ENCODE measurements around the gene IDH1.

DNA sequence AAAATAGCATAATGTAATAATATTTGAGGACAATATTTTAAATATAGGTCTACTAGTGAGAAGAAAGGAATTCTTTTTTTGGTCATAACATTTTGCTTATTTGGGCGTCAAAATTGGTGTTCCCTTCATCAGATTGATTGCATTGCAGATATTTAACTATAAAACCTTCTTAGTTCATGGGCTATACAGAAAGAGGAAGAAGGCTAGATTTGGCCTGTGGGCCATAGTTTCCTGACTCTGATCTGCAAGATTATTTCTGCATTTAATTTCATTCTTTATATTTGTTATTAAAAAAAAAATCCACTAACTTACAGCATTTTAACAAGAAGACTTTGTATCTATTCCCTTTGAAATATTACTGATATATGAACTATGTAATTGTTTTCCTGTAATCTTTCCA lies 43.1 kb upstream of the IDH1 start:
- TF ChIP-seq, protein P1, sequence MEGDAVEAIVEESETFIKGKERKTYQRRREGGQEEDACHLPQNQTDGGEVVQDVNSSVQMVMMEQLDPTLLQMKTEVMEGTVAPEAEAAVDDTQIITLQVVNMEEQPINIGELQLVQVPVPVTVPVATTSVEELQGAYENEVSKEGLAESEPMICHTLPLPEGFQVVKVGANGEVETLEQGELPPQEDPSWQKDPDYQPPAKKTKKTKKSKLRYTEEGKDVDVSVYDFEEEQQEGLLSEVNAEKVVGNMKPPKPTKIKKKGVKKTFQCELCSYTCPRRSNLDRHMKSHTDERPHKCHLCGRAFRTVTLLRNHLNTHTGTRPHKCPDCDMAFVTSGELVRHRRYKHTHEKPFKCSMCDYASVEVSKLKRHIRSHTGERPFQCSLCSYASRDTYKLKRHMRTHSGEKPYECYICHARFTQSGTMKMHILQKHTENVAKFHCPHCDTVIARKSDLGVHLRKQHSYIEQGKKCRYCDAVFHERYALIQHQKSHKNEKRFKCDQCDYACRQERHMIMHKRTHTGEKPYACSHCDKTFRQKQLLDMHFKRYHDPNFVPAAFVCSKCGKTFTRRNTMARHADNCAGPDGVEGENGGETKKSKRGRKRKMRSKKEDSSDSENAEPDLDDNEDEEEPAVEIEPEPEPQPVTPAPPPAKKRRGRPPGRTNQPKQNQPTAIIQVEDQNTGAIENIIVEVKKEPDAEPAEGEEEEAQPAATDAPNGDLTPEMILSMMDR (IDR thresholded peaks at IDR 0.05): no peak
- TF ChIP-seq POLR2AphosphoS5 (IDR thresholded peaks at IDR 0.05; ENCODE audit: insufficient read depth in 1 of 2, low read depth in 1 of 2) (no peak), POLR2A (IDR thresholded peaks at IDR 0.05) (no peak)

All from vagina (tissue), 2 donors.